OCI-LY3 (cell line): ENCODE measurements around the gene AKNA.

ENCODE experiments used
- H2AFZ ChIP-seq: fragments of 200-600, 300-600 bp; shearing (Covaris generic); 2 replicates; pipeline ENCODE4 v1.6.0; 2014; ENCODE audit warnings: antibody characterized with exemption, low read depth, low read length
- H3K27ac ChIP-seq: fragments of 200-600, 300-600 bp; sonication (generic); 2 replicates; pipeline ENCODE4 v1.5.1; 2014; ENCODE audit warnings: mild to moderate bottlenecking, low read length, moderate library complexity, mixed read lengths
- H3K27me3 ChIP-seq: fragments of 200-600, 300-600 bp; sonication (generic); 2 replicates; pipeline ENCODE4 v1.6.1; 2014; ENCODE audit warnings: low read depth, low read length, mixed read lengths
- H3K36me3 ChIP-seq: fragments of 200-600, 300-600 bp; sonication (generic); replicated peaks from 2 replicates; pipeline ENCODE3; 2014; ENCODE audit warnings: low read depth, low read length, mixed read lengths
- H3K4me1 ChIP-seq: fragments of 300-600, 200-600 bp; sonication (generic); 2 replicates; pipeline ENCODE4 v1.6.1; 2014; ENCODE audit warnings: low read length, mixed read lengths
- H3K4me2 ChIP-seq: fragments of 200-600, 300-600 bp; sonication (generic); 2 replicates; pipeline ENCODE4 v1.6.1; 2014; ENCODE audit warnings: low read length, mixed read lengths
- H3K4me3 ChIP-seq: fragments of 300-600, 200-600 bp; sonication (generic); 2 replicates; pipeline ENCODE4 v1.5.1; 2014; ENCODE audit warnings: antibody characterized with exemption, mild to moderate bottlenecking, low read length, moderate library complexity
- H3K79me2 ChIP-seq: fragments of 300-600, 200-600 bp; shearing (Covaris generic); 2 replicates; pipeline ENCODE4 v1.6.1; 2014; ENCODE audit warnings: mild to moderate bottlenecking, low read length, mixed read lengths
- H3K9ac ChIP-seq: fragments of 300-600, 200-600 bp; shearing (Covaris generic); 2 replicates; pipeline ENCODE4 v1.6.0; 2014; ENCODE audit warnings: mild to moderate bottlenecking, low read length, moderate library complexity
- H3K9me3 ChIP-seq: fragments of 200-600, 300-600 bp; shearing (Covaris generic); 2 replicates; pipeline ENCODE4 v1.6.1; 2014; ENCODE audit warnings: low read length, mixed read lengths; ENCODE audit not compliant: insufficient read depth
- H4K20me1 ChIP-seq: fragments of 200-600, 300-600 bp; sonication (generic); 2 replicates; pipeline ENCODE4 v1.6.1; 2016; ENCODE audit warnings: low read length, mixed read lengths; ENCODE audit not compliant: insufficient read depth
- CTCF ChIP-seq: fragments of 200-600, 300-600 bp; sonication (generic); IDR thresholded peaks from 2 replicates; pipeline ENCODE4 v1.5.1; 2014; ENCODE audit warnings: antibody characterized with exemption, low read length, low read depth
- EZH2phosphoT487 ChIP-seq: fragments of 200-600 bp; shearing (Covaris generic); IDR thresholded peaks from 2 replicates; pipeline ENCODE4 v1.6.1; 2018; ENCODE audit warnings: antibody characterized with exemption, mixed run types, low read depth

Gene AKNA

GRCh38 chr9:114389612-114390368, 2.0 kb upstream of the AKNA start:
- H3K9ac ChIP-seq: peak overlapping the region; percentile 98
- peaks cover 83% of the 10 kb centered on the region for H3K4me1 ChIP-seq
- 0 out of 2 replicates have a peak, but pooled peaks cover 7% of the 10 kb centered on the region for H4K20me1 ChIP-seq
- peaks cover 38% of the 10 kb centered on the region for H3K36me3 ChIP-seq
- no peaks in the 10 kb centered on the region for H3K27me3 ChIP-seq
- TF ChIP-seq EZH2phosphoT487: no peak
- TF ChIP-seq CTCF: peak; percentile 57
- H3K27ac ChIP-seq: peak overlapping the region; percentile 99
- H3K4me2 ChIP-seq: peak overlapping the region; percentile 99
- no peak overlapping the region for H2AFZ ChIP-seq
- H3K9me3 ChIP-seq: no peaks in the 10 kb centered on the region
- H3K79me2 ChIP-seq: peaks cover 89% of the 10 kb centered on the region
- H3K4me3 ChIP-seq: peak overlapping the region; percentile 89

- Histone ChIP-seq H3K79me2 (peaks cover 89% of the 10 kb centered on the region), H3K27ac (peak overlapping the region; percentile 99), H3K36me3 (peaks cover 33% of the 10 kb centered on the region), H3K9ac (peak overlapping the region; percentile 98), H3K4me1 (peaks cover 92% of the 10 kb centered on the region), H3K4me2 (peak overlapping the region; percentile 99), H3K27me3 (no peaks in the 10 kb centered on the region), H3K9me3 (no peaks in the 10 kb centered on the region), H2AFZ (no peak overlapping the region), H3K4me3 (peak overlapping the region; percentile 89), H4K20me1 (no peaks in the 10 kb centered on the region)
- TF ChIP-seq EZH2phosphoT487 (no peak), CTCF (no peak)
Observed at GRCh38 chr9:114388764-114389375, 1.1 kb upstream of the AKNA start.

- Histone ChIP-seq H3K4me2 (peak overlapping the region; percentile 99), H3K36me3 (peaks cover 36% of the 10 kb centered on the region), H3K9ac (peak overlapping the region; percentile 98), H3K27me3 (no peaks in the 10 kb centered on the region), H3K79me2 (peaks cover 89% of the 10 kb centered on the region), H3K4me1 (peaks cover 93% of the 10 kb centered on the region), H3K4me3 (peak overlapping the region; percentile 89), H3K27ac (peak overlapping the region; percentile 99), H2AFZ (no peak overlapping the region), H4K20me1 (no peaks in the 10 kb centered on the region), H3K9me3 (no peaks in the 10 kb centered on the region)
- TF ChIP-seq EZH2phosphoT487 (no peak), CTCF (no peak)
Observed at GRCh38 chr9:114388357-114388682, 538 bp upstream of the AKNA start.

- Histone ChIP-seq H3K27me3 (no peaks in the 10 kb centered on the region), H3K9ac (peak overlapping the region; percentile 98), H4K20me1 (peaks cover 7% of the 10 kb centered on the region; the same call in 1 of the 2 replicates), H3K36me3 (peaks cover 37% of the 10 kb centered on the region), H3K4me3 (peak overlapping the region; percentile 89), H2AFZ (no peak overlapping the region), H3K79me2 (peaks cover 92% of the 10 kb centered on the region), H3K4me1 (peaks cover 95% of the 10 kb centered on the region), H3K9me3 (no peaks in the 10 kb centered on the region), H3K4me2 (peak overlapping the region; percentile 99), H3K27ac (peak overlapping the region; percentile 99)
- TF ChIP-seq CTCF: no peak
- no peak for TF ChIP-seq EZH2phosphoT487
Observed at GRCh38 chr9:114386886-114387679, 699 bp downstream of the AKNA start.
